HG02571 (cell line): ENCODE measurements around the gene CD82.
"Not testable (repeated sequence)": the region's sequence is repeated elsewhere in the genome, so short reads cannot be mapped to it uniquely, and the experiment has no call there.

Source experiments
- ATAC-seq: cut with Tn5 transposase; IDR thresholded peaks from one replicate; pipeline ENCODE4 v1.9.1; 2021; ENCODE audit warnings: mild to moderate bottlenecking, moderate library complexity; ENCODE audit not compliant: unreplicated experiment

Gene CD82

DNA sequence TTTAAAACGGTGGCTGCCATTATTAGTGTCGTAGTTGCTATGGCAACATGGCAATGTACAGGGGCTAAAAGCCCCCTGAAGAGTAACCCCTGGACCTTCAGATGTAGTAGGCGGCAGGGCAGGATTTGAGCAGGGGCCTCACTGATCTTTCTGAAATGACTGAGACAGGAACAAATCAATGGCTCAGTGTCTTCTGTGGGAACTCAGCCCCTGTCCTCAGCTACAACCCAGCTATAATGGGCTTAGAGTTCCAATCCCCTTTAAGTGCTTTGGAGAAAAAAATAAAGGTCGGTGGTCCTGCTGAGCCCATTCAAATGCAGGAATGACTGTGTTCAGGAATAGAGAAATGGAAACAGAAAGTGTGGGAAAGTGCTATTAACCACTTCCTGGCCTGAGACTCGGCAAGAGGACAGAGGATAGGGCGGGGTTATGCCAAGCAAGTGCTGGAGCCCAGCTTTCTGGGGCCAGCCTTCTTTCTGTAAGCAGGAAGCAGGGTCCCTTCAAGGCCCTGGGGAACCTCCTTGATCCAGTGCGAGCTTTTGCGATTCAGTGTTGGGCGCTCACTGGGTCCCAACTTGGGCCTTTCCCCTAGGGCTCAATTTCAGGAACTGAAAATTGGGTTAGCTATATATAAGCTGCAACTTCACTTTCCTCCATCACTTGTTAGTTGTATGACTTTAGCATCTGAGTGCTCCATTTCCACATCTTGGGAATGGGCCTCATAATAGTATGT is 6.1 kb upstream of the CD82 start:
- peak; percentile 69 for ATAC-seq

- not testable (repeated sequence) for ATAC-seq
Measured at GRCh38 chr11:44559940-44560300, 5.5 kb upstream of the CD82 start.

GRCh38 chr11:44561275-44561805 is 4.1 kb upstream of the CD82 start:
- no peak for ATAC-seq

DNA sequence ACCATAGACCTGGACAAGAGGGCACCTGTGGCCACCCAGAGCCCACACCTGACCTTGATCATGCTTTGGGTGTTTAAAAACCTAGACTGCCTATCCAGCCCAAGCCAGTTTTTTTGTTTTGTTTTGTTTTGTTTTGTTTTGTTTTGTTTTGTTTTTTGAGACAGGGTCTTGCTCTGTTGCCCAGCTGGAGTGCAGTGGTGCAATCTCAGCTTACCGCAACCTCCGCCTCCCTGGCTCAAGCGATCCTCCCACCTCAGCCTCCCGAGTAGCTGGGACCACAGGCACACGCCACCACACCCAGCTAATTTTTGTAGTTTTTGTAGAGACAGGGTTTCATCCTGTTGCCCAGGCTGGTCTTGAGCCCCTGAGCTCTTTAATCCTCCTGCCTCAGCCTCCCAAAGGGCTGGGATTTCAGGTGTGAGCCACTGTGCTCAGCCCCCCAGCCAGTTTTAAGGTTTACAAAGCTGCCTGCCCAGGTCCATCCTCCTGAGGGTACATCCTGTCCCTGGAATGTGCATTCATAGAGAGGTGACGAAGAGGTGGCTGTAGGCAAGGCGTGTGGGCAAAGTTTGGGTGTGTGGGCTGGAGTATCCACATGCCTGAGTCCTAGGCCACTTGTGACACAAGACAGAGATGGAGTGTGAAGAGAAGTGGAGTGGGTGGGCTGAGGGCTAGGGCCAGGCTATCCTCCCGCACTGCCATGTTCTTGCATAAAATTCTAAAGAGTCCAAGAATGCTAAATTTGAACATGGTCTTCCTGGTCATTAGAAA is 3.3 kb upstream of the CD82 start:
- no peak for ATAC-seq

DNA sequence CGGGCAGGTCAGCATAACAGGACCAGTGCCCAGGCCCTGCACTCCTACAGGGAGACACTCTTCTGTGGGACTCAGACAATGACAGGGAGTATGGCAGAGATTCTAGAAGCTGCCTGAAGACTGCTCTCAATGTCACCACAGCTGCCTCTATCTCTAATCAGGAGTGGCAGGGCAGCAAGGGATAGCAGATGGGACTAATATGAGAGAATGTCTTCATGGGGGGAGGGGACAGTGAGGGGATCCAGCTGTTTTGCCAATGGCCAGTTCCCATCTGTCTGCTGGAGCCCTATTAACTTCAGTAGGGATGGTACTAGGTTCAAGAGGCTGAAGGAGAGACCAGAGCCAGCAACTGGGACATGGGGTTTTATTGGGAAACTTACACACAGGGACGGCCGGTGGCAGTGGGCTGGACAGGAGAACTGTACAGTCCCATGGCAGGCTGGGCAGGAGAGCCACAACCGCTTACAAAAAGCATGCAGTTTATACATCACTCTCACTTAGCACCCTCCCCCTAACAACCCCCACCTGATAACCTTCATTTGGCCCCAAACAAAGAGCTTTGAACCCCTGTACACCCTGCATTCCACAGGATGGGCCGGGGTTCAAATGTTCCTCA is 2.5 kb upstream of the CD82 start:
- no peak for ATAC-seq

DNA sequence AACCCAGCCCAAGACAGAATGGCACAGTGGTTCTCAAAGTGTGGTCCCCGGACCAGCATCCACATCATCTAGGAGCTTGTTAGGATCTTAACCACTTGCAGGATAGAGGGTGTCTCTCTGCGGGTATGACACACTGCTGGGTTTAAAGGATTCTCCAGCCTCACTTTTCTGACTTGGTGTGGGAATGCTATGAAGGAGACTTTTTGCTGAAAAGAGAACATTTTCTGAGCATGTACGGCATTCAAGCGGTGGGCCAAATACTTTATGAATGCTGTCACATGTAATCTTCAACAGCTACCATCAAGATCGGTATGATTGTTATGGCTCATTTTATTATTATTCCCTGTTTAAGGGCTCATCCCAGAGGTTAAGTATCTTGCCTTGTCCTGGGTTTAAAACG is 1.8 kb upstream of the CD82 start:
- no peak for ATAC-seq

DNA sequence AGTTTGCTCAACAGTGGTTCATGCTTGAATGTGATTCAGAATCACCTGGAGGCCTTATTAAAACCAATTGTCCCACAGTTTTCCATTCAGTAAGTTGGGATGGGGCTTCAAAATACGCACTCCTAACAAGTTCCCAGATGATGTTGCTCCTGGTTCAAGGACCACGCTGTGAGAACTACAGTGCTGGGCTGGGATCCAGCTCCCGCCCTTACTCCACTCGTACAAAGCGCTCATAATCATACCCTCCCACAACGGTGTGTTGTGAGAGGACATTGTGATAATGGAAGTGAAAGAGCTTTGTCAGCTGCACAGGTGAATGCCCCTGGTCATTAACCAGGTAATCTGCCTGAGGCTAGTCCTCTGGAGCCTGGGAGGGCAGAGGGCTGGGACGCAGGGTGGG is 1.3 kb upstream of the CD82 start:
- ATAC-seq, result no peak

DNA sequence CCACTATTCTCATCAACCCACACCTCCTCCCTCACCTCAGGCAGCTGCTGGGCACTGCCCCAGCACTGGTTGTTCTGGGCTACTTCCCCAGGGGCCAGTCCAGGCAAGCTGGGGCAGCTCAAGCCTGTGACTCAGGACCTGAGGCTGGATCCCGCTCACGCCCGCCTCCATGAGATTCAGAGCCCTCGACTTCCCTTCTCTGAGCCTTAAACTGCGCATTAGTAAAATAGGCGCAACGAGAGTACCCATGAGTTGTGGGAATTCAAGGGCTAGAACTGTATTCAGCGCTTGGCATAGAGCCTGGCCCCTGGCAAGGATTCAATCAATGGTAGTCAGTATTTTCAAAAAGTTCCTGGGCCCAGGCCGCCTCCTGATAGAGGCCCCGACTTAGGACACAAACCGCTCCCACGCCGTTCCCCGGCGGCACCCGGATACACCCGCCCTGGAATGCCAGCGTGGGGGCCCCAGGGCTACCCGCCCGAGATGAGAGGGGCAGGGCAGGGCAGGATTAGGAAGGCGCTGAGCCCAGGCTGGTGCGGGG is 723 bp upstream of the CD82 start:
- ATAC-seq, result no peak

- no peak for ATAC-seq
Measured at GRCh38 chr11:44565953-44566949, 788 bp downstream of the CD82 start.

DNA sequence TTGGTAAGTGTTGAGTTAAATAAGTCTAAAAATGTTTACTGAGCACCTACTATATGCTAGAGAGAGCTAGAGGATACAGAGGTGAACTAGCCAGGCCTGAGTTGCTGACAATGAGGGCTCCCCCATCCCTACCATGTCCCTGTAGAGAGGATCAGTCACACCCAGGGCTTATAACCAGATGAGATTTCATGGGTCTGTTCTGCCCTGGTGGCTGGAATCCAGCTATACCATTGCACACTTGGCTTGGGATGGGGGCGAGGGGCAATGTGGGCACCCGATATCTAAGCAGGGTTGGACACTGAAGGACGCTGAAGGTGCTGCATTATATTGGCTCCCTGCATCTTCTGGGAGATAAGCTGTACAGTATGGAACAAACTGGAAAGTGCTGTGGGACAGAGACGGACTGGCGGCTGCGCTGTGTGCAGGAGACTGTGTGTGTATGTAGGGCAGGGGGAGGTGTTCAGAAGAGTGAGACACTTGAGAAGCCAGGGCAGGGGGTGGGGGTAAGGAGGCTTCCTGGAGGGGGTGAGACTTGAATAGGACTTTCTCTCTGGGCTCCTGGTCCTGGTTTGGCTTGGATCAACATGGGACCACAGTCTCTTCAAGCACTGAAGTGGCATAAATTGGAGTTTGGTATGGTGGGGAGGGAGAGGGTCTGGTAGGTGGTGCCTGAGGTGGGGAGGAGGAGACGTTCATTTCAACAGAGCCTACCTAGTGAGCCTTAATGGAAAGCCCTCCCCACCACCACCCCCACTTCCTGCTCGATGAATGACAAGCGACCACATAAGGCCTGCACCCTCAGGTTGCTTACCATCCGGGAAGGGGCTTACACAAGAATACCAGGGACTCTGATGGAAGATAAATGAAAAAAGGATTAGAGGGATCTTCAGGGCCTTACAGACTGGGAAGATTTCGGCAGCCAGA is 1.8 kb downstream of the CD82 start:
- ATAC-seq, result no peak

DNA sequence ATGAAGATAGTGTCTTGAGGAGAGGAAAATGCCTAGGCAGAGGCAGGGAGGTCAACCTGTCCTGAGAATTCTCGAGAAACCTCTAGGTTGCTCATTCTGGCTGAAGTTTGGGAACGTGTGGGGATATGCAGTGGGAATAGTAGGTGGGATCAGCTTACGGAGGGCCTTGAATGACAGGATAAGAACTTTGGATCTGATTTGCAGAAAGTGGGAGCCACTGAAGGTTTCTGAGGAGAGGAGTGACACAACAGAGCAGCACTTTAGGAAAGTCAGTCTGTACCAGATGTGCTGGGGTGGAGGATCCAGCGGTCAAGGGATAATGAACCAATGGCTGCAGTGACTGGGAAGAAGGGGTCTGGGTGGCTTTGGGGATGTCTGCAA is 2.4 kb downstream of the CD82 start:
- no peak for ATAC-seq

DNA sequence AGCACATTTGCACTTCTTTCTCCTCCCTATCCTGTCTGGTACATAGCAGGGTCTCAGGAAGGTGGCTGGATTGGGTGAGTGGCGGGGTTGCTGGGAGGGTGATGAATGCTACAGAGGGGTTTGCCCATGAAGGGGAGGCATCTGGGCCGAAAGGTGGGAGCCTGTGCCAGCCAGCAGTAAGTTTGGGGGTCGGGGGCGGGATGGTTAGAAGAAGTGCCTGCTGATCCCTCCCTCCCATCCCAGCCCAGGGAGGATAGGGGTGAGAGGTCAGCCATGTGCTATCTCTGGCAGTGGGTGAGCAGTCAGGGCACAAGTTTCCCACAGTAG is 2.8 kb downstream of the CD82 start:
- no peak for ATAC-seq

GRCh38 chr11:44568658-44569473 is 3.4 kb downstream of the CD82 start:
- peak; percentile 40 for ATAC-seq

GRCh38 chr11:44570411-44571155 is 5.1 kb downstream of the CD82 start:
- no peak for ATAC-seq

- no peak for ATAC-seq
Measured at GRCh38 chr11:44571871-44572270, 6.4 kb downstream of the CD82 start.

DNA sequence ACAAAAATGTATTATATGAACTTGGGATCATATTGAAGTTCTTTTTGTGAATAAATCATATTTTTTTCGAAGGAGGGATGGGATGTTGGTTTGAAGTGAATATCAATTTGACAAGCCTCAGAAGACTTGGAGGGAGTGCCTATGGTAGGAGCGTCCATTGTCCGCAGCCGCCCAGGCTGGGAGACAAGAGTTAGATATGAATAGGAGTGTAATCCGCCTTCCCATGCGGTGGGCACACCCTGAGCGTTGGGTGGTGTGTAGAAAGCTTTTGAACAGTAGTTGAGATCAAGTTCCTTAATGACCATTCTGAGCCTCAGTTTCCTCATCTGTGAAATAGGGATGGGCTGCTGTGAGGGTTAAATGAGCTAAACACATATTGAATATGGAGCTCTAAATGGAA is 7.0 kb downstream of the CD82 start:
- ATAC-seq, result no peak

DNA sequence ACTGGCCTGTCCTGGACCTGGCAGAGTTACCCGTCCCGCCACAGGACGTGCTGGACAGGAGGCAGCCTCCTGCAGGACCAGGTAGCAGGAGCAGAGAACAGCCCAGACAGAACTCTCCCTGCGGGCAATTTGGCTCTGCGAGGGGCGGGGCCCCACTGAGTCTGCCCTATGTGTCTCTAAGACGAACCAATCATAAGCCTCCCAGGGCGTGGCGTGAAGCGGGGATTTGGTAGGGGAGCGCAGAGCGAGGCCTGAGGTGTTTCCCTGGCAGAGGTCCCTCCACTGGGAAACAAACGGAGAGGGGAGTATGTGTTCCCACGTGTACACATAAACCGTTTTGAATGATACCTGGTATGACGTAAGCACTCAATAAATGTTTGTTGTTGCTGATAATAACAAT is 7.4 kb downstream of the CD82 start:
- no peak for ATAC-seq

DNA sequence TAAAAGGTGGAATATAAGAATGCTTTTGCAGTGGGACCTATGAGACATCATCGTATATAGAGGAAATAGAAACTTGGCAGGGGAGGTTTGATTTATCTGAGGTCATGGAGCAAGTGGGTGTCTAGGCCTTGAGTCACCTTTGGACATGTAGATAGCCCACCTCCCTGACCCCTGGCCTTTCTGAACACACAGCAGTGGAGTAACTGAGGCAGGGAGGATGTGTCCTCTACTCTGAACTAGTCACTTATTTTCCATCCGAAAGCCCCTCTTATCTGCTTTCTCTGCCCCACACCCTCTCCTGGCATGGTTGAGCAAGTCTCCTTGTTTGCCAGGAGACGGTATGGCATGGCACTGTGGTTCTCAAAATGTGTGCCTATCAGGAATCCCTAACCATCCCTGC is 7.9 kb downstream of the CD82 start:
- ATAC-seq, result no peak
